Ammon's horn (tissue), 1 donor: ENCODE results near the gene CBX2.

Experiments used
- DNase-seq: peaks from one replicate; pipeline ENCODE4 v3.0.0-alpha.2; 2016; ENCODE audit warnings: low spot score

The CBX2 gene

DNA sequence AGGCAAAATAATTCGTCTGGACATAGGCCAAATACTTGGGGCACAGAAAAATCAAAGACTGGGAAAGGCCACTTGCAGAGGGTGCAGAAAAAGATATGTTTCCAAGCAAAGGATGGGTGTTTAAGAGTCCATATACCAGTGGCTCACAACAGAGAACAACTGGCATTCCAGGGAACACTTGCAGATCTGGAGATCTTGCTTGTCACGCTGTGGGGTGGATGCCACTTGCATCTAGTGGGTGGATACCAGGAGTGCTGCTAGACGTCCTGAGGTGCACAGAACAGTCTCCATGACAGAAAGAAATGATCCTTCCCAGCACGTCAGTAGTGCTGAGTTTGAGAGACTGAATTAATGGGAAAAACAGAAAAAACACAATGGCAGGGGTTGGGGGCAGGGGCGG, 10.5 kb downstream of the CBX2 start:
- DNase-seq, result no peak

DNA sequence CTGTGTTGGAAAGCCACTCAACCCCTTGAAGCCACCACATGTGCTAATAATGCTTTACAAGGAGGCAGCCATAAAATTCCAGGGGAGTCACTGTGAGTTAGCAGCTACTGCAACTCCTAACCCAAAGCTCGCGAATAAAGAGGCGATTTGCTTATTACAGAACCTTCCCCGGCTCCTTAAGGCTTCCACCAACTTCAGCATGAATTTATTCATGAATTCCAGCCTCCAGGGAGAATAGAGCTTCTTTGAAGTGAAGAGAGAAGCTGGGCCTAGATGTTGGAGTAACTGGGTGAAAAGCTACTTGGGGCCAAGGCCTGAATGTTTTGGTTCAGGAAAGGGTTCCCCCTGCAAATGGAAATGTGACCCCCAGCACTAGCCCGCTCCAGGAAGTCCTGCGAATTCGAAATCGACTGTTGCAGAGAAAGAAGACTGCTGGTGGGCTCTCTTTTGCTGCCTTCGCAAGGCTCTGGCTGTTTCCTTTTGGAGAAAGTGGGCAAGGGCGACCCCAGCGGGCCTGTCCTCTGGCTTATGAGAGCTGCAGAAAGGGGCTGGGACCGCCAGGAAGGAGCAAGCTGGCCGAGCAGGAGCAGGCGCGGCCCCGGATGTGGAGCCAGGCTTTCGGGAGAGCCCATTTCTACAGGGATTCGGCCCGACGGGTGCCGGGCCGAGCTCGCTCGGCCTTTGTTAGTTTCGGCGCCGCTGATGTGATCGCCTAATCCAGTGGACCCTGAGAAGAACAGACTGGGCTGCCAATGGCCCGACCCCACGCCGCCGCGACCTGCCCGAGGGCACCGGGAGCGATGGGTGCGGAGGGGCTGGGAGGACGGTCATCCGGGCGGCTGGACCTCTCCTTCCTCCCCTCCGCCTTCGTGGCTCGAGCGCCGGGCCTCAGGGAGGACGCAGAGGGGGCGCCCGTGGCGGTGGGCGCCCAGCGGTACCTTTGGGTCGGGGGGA, 11.3 kb downstream of the CBX2 start:
- no peak for DNase-seq

GRCh38 chr17:79789943-79790804, 12.2 kb downstream of the CBX2 start:
- peak; percentile 43 for DNase-seq

DNA sequence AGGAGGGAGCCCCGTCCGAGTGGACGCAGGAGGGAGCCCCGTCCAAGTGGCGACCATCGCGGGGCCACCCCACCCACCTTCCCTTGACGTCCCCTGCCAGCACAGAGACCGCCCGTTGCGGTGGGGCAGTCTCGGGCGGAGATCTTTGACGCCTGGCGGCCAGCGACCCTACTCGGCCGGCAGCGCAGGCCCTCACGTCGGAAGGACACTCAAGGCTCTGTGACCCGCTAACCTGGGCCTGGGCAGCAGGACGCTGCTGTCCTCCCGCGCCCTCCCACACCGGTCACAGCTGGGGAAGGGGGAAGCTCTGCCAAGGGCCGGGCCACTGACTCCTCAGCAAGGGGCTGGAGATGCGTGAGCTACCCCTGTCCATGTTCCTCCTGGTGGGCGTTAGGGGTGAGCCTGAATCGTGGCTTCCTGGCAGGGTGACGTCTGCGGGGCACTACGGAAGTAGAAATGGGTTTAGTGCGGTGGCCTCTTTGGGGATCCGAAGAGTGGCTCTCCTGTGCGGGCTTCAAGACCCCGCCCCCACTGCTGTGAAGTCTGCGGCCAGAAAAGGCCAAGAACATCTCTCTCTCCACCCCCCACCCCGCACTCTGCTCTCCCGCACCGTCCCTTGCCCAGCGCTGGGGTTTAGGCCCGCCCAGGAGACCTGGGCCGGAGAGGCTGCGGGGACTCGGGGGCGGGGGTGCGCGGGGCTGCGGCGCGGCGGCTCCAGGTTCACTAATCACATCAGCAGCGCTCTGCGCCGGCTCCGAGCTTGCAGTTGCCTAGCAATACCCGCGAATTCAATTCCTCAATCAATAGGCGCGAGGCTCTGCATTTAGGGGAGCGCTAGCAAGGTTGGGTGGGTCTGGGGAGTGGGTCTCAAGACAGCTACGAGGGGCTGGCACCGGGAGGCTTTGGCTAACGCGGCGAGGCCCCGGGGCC, 13.1 kb downstream of the CBX2 start:
- no peak for DNase-seq

DNA sequence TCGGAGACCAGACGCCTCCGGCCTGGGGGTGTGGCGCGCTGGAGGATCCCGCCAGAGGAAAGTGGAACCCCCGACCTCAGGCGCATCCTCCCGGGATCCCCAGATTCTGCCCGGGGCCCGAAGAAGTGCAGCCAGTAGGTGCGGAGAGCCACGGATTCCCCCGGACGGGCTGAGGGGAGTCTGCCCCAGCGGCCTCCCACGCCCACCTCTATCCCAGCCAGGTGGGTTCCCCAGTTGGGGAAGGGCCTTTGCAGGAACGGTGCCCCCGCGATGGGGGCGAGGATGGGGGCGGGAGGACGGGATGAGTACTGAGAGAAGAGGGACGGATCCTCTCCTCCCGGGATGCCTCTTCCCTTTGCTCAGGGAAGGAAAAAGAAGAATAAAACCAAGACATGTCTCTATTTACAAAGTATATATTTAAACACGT, 13.8 kb downstream of the CBX2 start:
- no peak for DNase-seq

DNA sequence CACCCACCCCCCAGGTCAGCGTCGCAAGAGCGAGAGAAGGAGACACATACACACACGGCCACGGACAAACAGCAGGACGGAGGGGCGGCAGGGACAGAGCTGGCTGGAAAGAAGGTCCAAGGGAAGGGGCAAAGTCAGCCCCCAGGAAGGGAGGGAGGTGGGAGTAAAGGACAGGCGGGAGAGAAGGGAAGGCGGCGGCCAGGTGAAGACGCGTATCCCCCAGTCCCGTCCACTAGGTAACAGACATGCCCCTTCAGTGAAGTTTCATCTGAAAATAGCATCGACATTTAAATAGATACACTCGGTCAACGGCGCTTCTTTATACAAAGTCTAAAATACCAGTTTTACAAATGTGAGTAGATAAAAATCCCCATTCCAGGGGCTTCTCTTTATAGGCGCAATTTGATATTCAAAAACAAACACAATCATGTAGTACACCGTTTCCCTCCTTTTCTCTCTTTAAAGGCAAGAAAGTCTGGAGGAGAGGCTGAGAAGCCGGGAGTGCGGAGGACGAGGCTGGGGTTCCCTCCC, 14.5 kb downstream of the CBX2 start:
- DNase-seq, result no peak

- no peak for DNase-seq
Observed at GRCh38 chr17:79792984-79793923, 15.3 kb downstream of the CBX2 start.

- DNase-seq, result no peak
Observed at GRCh38 chr17:79793924-79794304, 16.0 kb downstream of the CBX2 start.

DNA sequence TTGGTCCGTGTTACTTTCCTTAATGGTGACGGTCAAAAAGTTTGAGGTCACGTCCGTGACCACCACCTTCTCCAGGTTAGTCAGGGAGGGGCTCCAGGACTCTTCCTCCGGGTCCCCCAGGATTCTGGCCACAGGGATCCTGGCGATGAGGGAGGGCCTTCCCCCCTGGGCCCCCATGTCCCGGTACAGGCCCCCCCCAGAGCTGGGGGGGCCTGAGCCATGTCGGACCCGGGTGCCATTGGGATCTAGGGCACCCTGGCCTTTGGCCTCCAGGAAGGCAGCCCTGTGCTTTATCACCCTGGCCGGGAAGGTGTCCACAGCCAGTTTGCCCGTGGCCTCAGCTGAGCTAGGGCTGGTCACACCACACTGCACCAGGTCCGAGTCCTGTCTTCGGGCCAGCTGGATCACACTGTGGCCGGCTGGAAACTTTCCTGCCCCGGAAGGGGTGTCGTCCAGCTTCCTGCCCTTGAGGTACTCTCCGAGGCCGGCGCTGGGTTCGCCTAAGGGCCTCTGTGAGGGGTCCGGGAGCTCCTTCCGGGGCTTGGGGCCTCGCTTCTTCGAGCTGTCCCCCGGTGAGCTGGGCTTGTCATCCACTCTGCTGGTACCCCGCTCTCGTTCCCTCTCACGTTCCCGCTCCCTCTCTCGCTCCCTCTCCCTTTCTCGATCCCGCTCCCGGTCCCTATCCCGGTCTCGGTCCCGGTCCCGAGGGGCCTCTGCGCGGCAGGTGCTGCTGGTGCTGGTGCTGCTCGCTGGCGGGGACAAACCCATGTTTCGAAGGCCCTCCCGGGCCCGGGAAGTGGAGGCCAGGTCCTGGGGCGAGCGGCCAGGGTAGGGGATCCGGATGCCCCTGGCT, 16.9 kb downstream of the CBX2 start:
- DNase-seq, result no peak

DNA sequence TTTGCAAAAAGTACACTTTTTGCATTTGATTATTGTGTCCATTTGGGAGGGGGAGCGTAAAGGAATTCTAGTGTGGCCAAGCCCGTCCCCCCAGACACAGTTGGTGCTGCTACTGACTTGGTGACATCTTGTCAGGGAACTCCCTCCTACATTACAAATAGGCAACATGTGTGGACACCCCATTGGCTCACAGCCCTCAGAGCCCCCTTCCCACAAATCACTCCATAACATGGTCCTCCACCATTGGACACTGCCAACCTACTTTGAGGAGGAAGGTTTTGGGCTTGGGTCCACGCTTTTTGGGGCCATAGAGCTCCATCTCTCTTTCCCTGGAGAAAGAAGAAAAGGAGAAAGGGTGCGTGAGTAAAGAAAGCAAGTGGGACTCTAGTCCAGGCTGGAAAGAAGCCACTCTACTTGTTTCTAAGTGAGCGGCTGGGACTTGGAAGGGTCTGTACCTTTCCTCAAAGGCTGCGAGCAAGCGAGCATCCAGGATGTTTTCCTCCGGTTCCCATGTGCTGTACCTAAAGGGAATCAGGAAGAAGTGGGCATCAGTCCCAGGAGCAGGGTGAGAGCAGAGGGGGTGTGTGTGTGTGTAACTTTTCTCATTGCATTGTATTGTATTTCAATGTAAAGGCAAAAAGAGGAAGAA, 18.0 kb downstream of the CBX2 start:
- no peak for DNase-seq

DNA sequence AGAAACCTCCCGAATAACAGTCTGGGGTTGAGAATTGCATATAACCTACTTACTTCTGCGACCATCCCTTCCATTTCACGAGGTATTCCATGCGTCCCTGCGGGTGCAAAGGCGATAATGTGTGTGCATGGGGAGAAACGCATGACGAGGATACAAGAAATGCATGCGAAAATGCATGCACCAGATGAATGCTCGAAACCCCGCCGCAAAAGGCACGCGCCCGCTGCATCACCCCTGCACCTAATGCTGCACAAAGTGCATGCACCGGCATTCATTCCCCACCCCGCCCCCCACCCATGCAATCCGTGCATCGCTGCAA, 18.5 kb downstream of the CBX2 start:
- DNase-seq, result no peak

- DNase-seq, result peak; percentile 100
Observed at GRCh38 chr17:79796763-79797491, 19.0 kb downstream of the CBX2 start, which contains the start of gene CBX8. TSS of gene CBX8 (minus strand) at chr17:79797077. CDS start at chr17:79796998, 79 bp downstream.

- DNase-seq, result no peak
Observed at GRCh38 chr17:79797492-79798298, 19.7 kb downstream of the CBX2 start.

DNA sequence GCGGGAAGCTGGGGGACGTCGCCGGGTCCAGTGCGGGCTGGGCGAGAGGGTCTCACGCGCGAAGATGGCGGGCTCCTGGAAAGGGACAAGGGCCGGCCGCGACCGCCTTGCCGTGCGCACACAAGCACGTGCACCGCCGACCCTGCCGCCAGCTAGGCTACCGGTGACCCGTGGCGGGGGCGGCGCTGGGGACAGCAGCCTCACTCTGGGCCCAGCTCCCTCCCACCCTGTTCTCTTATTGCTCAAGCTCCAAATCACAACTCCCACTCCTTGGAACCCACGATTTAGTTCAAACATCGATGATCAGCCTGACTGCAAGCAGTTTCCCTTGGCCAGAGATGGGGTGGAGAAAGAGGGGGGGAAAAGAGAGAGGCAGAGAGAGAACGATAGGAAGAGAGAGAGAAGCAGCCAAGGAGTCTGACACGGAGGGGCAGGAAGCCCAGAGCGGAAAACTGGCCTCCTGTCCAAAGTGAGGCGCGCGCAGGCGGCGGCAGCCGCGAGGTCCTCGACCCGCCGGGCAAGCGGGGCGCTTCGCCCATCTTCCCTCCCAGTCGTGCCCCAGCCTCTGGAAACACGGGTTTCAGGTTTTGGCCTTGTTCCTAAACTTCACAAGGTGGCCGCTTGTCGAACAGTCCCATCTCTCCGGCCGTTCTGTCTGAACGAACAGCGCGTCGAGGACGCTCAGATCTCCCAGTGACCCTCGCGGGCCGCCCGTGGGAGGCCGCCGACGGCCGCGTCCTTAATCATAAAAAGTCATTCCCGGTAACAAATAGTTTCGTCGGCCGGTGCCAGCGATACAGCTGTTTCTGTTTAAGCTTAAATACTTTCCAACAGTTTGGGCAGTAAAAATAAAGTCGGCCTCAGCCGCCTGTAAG, 20.6 kb downstream of the CBX2 start:
- no peak for DNase-seq

DNA sequence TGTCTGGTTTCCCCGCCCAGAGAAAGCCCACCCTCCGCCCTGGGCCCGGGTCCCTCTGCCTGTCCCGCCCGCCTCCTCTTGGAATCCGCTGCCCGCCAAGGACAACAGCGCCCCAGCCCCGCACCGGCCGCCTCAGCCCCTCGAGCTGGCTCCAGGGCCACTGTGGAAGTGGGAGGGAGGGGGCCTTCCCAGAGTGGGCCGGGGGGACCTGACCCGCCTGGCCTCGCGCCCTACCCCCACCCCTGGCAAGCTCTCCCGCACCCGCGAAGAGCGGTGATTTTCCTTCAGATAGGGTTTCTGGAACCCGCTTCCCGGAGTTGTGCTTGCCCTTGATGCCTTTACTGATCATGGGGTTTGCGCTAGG, 21.2 kb downstream of the CBX2 start:
- no peak for DNase-seq

DNA sequence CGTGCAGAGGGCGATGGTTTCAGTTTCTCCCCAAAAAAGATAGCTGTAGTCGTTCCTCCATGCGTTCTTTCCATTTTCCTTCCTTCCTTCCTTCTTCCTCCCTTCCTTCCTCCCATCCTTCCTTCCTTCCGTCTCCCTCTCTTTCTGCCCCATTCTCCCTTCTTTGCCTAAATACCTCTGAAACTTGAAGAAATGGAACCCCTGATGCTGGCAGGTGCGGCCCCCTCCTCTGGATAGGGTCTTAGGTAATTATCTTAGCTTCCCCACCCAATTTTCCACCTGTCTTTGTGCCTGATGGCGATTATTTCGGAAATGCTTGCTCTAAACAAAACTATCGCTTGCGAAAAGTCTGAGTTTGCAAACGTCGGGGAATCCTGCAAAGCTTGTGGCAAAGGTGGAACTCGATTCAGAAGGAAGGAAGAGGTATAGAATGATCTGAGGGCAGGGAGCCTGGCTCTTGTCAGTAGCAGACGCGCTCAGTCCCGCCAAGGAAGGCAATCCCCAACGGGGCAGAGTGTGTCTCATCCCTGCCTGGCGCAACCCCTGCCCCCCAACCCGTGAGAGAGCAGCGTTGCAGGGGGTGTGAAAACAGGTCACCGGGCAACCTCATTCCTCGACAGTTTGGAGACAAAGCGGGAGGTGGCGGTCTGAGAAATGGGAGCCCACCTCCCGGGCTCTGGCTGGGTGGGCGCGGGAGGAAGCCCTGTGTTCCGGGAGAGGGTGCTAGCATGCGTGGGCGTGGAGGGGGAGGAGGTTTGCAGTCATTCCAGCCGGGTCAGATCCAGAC, 21.8 kb downstream of the CBX2 start:
- DNase-seq, result no peak
